ENCODE results near the gene FAM222A. TPM values are rescaled to one million over a fixed set of nuclear protein-coding genes. Genes with fewer than 3 reads are reported as not detected.

The FAM222A gene
- total RNA-seq, 4 donors from 2014 or later: 1.4 to 3.0 (median 1.8) TPM

DNA sequence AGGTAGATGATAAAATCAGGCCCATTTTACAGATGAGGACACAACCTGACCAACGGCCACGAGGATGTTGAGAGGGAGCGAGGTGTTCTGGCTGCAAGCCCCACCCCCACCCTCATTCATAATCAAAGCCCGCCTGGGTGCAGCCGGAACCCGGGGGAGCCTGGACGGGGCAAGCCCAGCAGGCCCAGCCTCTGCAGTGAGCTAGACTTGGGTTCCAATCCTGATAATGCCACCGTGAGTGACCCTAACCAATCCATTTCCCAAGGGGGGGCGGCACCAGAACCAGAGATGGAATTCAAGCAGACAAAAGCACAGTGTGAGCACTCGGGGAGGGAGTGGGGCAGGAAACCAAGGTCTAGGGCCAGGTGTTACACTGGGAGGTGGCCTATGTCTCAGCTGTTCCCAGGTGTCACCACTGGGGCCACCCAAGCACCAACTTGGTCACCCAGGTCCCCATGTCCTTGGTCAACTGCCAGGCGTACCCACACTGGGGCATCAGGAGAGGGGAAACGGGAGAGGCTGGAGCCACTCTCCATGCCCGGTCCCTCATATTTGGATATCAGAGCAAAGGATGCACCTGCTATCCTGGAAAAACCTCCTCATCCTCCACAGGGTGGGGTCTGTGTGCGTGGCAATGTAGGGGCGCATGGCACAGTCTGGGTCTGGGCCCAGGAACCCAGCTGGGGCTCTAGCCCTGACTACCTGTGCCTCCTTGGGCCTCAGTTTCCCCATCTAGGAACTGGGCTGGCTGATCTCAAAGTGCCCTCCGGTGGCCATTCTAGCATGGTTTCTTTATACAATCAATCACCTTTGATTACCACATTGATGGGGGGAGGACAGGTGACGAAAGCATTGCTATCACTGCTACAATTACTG, 58.4 kb downstream of the FAM222A start:
- H3K27ac ChIP-seq: no peak overlapping the region
- 86 to 100% methylated on average over 1 to 17 of the region's 17 CpGs for WGBS, 2 donors (ENCODE audit: low coverage in 1 of 2)
- no peak overlapping the region for H3K4me3 ChIP-seq
- no peaks in the 10 kb centered on the region for H3K9me3 ChIP-seq
- TF ChIP-seq POLR2A (IDR thresholded peaks at IDR 0.05): no peak
- TF ChIP-seq, protein P1, sequence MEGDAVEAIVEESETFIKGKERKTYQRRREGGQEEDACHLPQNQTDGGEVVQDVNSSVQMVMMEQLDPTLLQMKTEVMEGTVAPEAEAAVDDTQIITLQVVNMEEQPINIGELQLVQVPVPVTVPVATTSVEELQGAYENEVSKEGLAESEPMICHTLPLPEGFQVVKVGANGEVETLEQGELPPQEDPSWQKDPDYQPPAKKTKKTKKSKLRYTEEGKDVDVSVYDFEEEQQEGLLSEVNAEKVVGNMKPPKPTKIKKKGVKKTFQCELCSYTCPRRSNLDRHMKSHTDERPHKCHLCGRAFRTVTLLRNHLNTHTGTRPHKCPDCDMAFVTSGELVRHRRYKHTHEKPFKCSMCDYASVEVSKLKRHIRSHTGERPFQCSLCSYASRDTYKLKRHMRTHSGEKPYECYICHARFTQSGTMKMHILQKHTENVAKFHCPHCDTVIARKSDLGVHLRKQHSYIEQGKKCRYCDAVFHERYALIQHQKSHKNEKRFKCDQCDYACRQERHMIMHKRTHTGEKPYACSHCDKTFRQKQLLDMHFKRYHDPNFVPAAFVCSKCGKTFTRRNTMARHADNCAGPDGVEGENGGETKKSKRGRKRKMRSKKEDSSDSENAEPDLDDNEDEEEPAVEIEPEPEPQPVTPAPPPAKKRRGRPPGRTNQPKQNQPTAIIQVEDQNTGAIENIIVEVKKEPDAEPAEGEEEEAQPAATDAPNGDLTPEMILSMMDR (IDR thresholded peaks at IDR 0.05): no peak
- no peak for DNase-seq
- in situ Hi-C loops (cut with MboI; ENCODE audit: low pct_ligation_motif_present in 1 of 4, low pct_unique_long_range_greater_than_20kb in 1 of 4, low sequenced_read_pairs in 3 of 4): loop anchor here (5.0 to 10.0 kb wide), 6 partner anchors 167 to 347 kb away; no protein-coding TSS in a partner anchor
- intact Hi-C loops (cut with DNase I; ENCODE audit: low total_unique reads): loop anchor here (10.0 kb wide), 1 partner anchor 57 kb away; the partner anchor contains the start of gene FAM222A
- H3K4me1 ChIP-seq: peaks cover 0 to 9% (median 3%) of the 10 kb centered on the region in 4 donors
- H3K36me3 ChIP-seq: no peaks in the 10 kb centered on the region
- no peaks in the 10 kb centered on the region for H3K27me3 ChIP-seq

DNA sequence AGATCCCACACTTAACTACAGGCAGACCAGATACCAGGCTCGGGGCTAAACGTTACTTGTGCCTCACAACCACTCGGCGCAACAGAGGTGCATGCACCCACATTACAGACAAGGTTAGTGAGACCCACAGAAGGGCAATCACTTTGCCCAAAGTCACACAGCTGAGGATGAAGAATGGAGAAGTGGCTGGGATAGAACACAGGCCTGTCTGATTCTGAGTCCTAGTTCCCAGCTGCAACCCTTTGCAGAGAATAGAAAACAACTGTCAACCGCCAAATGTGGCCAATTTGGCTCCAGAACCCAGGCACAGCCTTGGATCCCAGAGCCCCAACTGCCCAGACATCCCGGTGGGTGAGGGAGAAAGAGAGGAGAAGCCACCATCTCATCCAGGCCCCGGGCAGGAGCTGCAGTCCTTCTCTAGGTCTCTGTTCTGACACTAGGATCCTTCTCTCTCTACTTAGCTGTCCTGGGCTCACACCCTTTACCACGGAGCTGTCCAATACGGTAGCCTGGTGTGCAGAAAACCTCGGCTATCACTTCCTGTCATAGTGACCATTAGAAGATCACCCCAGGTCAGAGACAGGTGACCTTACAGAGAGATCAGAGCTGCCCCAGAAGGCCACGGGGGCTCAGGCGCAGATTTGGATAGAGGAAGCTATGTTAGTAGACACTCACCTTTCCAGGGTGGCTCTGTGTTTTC, 59.1 kb downstream of the FAM222A start:
- in situ Hi-C loops (cut with MboI; ENCODE audit: low pct_ligation_motif_present in 1 of 4, low pct_unique_long_range_greater_than_20kb in 1 of 4, low sequenced_read_pairs in 3 of 4) (loop anchor here (5.0 to 10.0 kb wide), 6 partner anchors 168 to 348 kb away; no protein-coding TSS in a partner anchor), intact Hi-C loops (cut with DNase I; ENCODE audit: low total_unique reads) (loop anchor here (10.0 kb wide), 1 partner anchor 58 kb away; the partner anchor contains the start of gene FAM222A)
- WGBS, 2 donors (ENCODE audit: low coverage in 1 of 2): 55 to 68% methylated on average over 5 to 12 of the region's 12 CpGs
- Histone ChIP-seq H3K27me3 (no peaks in the 10 kb centered on the region), H3K4me3 (no peak overlapping the region), H3K4me1 (peaks cover 0 to 9% (median 3%) of the 10 kb centered on the region in 4 donors), H3K36me3 (no peaks in the 10 kb centered on the region), H3K27ac (no peak overlapping the region), H3K9me3 (no peaks in the 10 kb centered on the region)
- TF ChIP-seq POLR2A (IDR thresholded peaks at IDR 0.05) (no peak), POLR2AphosphoS5 (IDR thresholded peaks at IDR 0.05) (no peak), EP300 (IDR thresholded peaks at IDR 0.05; ENCODE audit: low read depth) (no peak)
- TF ChIP-seq, protein P1 (IDR thresholded peaks at IDR 0.05): no peak
- no peak for DNase-seq

DNA sequence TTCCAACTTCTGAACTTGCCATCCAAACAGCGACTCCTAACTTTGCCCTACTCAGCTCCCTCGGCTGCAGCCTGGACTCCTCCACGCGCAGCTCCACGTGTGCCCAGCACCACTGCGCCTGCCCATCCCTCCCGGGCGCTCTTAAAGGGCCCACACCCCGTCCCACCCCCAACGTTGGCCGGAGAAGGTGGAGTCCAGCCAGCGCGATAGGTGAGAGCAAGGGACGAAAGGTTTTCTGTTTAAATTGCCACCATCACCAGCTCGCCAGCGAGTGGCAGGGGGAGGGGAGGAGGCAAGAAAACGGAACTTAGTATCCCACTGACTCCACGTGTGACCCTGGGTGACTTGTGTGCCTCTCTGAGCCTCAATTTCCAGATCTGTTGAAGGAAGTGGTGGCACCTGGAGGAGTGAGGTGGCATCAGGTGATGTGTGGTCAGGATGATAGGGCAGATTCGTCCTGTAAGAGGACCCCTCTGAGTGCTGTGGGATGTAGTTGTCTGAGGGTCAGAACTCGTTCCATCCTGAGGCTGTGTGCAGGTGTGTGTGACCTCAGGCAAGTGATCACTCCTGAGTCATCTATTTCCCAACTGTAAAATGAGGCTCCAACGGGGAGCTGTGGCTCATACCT, 59.9 kb downstream of the FAM222A start:
- intact Hi-C loops (cut with DNase I; ENCODE audit: low total_unique reads): loop anchor here (10.0 kb wide), 1 partner anchor 59 kb away; the partner anchor contains the start of gene FAM222A
- Histone ChIP-seq H3K4me3 (no peak overlapping the region), H3K27me3 (no peaks in the 10 kb centered on the region), H3K4me1 (peaks cover 0 to 9% (median 3%) of the 10 kb centered on the region in 4 donors), H3K27ac (no peak overlapping the region), H3K36me3 (no peaks in the 10 kb centered on the region), H3K9me3 (no peaks in the 10 kb centered on the region)
- no peak for TF ChIP-seq POLR2AphosphoS5 (IDR thresholded peaks at IDR 0.05)
- TF ChIP-seq POLR2A (IDR thresholded peaks at IDR 0.05): no peak
- no peak for TF ChIP-seq EP300 (IDR thresholded peaks at IDR 0.05; ENCODE audit: low read depth)
- TF ChIP-seq, protein P1 (IDR thresholded peaks at IDR 0.05): no peak
- peak; percentile 25 for DNase-seq
- in situ Hi-C loops (cut with MboI; ENCODE audit: low pct_ligation_motif_present in 1 of 4, low pct_unique_long_range_greater_than_20kb in 1 of 4, low sequenced_read_pairs in 3 of 4): loop anchor here (5.0 to 10.0 kb wide), 6 partner anchors 169 to 349 kb away; no protein-coding TSS in a partner anchor
- WGBS, 2 donors (ENCODE audit: low coverage in 1 of 2): 15 to 20% methylated on average over 2 to 21 of the region's 21 CpGs
